A673 (cell line): ENCODE measurements around the gene STK40. TPM values are rescaled to one million over a fixed set of nuclear protein-coding genes. Genes with fewer than 3 reads are reported as not detected.

ENCODE experiments used
- BruUV-seq: library from RNA; stranded (reverse); fragments of 400-500 nt; replicated peaks from 2 replicates; lab custom pipeline; 2021; lab: Mats Ljungman, UMichigan
- CTCF ChIA-PET: fragments of 300-600 bp; sonication (Branson Sonifier 250); formaldehyde crosslinking; loops from one replicate; lab custom pipeline; 2022; ENCODE audit warnings: antibody characterized with exemption; lab: Charles Lee
- POLR2A ChIA-PET: fragments of 300-600 bp; sonication (Branson Sonifier 250); formaldehyde crosslinking; loops from one replicate; lab custom pipeline; 2022; ENCODE audit warnings: antibody characterized with exemption; ENCODE audit not compliant: low non-redundant PET; lab: Charles Lee
- DNase-seq: peaks from one replicate; pipeline ENCODE4 v3.0.0-alpha.2; 2015; ENCODE audit warnings: low spot score
- H3K27ac ChIP-seq: fragments of 200-600 bp; sonication (generic); 2 replicates; pipeline ENCODE4 v1.5.1; 2016; ENCODE audit warnings: mixed run types, low read depth, mild to moderate bottlenecking, mixed read lengths, antibody characterized with exemption, low read length; ENCODE audit not compliant: poor library complexity, severe bottlenecking
- H3K27me3 ChIP-seq: fragments of 200-600 bp; sonication (generic); replicated peaks from 2 replicates; pipeline ENCODE4 v1.6.1; 2017; ENCODE audit warnings: mixed run types, low read depth, mild to moderate bottlenecking, mixed read lengths, antibody characterized with exemption, low read length; ENCODE audit not compliant: insufficient read depth, poor library complexity
- H3K36me3 ChIP-seq: fragments of 200-600 bp; sonication (generic); 2 replicates; pipeline ENCODE4 v1.6.1; 2016; ENCODE audit warnings: mixed run types, mild to moderate bottlenecking, mixed read lengths, antibody characterized with exemption, low read length; ENCODE audit not compliant: insufficient read depth, poor library complexity, severe bottlenecking
- H3K4me1 ChIP-seq: fragments of 200-600 bp; sonication (generic); 2 replicates; pipeline ENCODE4 v1.6.1; 2017; ENCODE audit warnings: mixed run types, mild to moderate bottlenecking, mixed read lengths, antibody characterized with exemption, low read length; ENCODE audit not compliant: insufficient read depth, poor library complexity, severe bottlenecking
- H3K4me3 ChIP-seq: fragments of 200-600 bp; sonication (generic); 2 replicates; pipeline ENCODE4 v1.5.1; 2016; ENCODE audit warnings: low read depth, mixed run types, mild to moderate bottlenecking, mixed read lengths, low read length; ENCODE audit not compliant: poor library complexity, severe bottlenecking
- H3K9me3 ChIP-seq: fragments of 200-600 bp; sonication (generic); 2 replicates; pipeline ENCODE4 v1.6.1; 2016; ENCODE audit warnings: mixed run types, low read depth, mild to moderate bottlenecking, mixed read lengths, antibody characterized with exemption, low read length; ENCODE audit not compliant: poor library complexity, severe bottlenecking
- CTCF ChIP-seq: fragments of 300-800, 200-600 bp; sonication (generic); conservative IDR thresholded peaks from 2 replicates; pipeline ENCODE4 v1.5.1; 2017; ENCODE audit warnings: low read depth, mild to moderate bottlenecking, antibody characterized with exemption, low read length, moderate library complexity, mixed read lengths
- EZH2 ChIP-seq: fragments of 200-600 bp; sonication (generic); IDR thresholded peaks from 2 replicates; pipeline ENCODE4 v1.6.1; 2017; ENCODE audit warnings: borderline replicate concordance, low read depth, mild to moderate bottlenecking, mixed read lengths, antibody characterized with exemption, low read length; ENCODE audit not compliant: poor library complexity, severe bottlenecking
- intact Hi-C: fragments of 100-400 bp; cut with micrococcal nuclease; formaldehyde crosslinking; loops from one replicate; pipeline ENCODE4 v1.10.0; 2022; ENCODE audit not compliant: unreplicated experiment
- total RNA-seq: library from RNA; stranded (reverse); gene quantifications from 2 replicates; pipeline ENCODE4 v1.2.3, GENCODE V29; 2021

STK40 gene
- total RNA-seq, 1 experiment from 2014 or later, result 109 TPM

- peaks cover 4% of the 10 kb centered on the region for H3K4me1 ChIP-seq
- peak overlapping the region; percentile 37 for H3K27ac ChIP-seq
- TF ChIP-seq CTCF (no peak), EZH2 (no peak)
- no peaks in the 10 kb centered on the region for H3K9me3 ChIP-seq
- peaks cover 49% of the 10 kb centered on the region for H3K36me3 ChIP-seq
- no TSS peak for BruUV-seq
- CTCF ChIA-PET, result no interaction called here
- POLR2A ChIA-PET, result no interaction called here
- H3K27me3 ChIP-seq, result no peaks in the 10 kb centered on the region
- intact Hi-C loops, result no loop called here
- no peak overlapping the region for H3K4me3 ChIP-seq
- no peak for DNase-seq
Measured at GRCh38 chr1:36359911-36360550, 25.7 kb downstream of the STK40 start.

GRCh38 chr1:36359383-36359782, 26.3 kb downstream of the STK40 start:
- TF ChIP-seq CTCF (no peak), EZH2 (no peak)
- intact Hi-C loops, result no loop called here
- no peaks in the 10 kb centered on the region for H3K9me3 ChIP-seq
- no peaks in the 10 kb centered on the region for H3K27me3 ChIP-seq
- H3K4me3 ChIP-seq, result no peak overlapping the region
- peaks cover 3% of the 10 kb centered on the region for H3K4me1 ChIP-seq
- H3K36me3 ChIP-seq, result peaks cover 56% of the 10 kb centered on the region
- no TSS peak for BruUV-seq
- ChIA-PET POLR2A (no interaction called here), CTCF (no interaction called here)
- no peak for DNase-seq
- peak overlapping the region; percentile 37 for H3K27ac ChIP-seq

GRCh38 chr1:36358514-36359084, 27.1 kb downstream of the STK40 start:
- H3K36me3 ChIP-seq, result peaks cover 63% of the 10 kb centered on the region
- no peak for DNase-seq
- CTCF ChIA-PET, result interaction anchor here (1.2 kb wide), 1 partner anchor 8 kb away, joined by 3 read pairs; no protein-coding TSS in a partner anchor
- no peaks in the 10 kb centered on the region for H3K9me3 ChIP-seq
- TF ChIP-seq EZH2 (no peak), CTCF (no peak)
- no peak overlapping the region for H3K27ac ChIP-seq
- intact Hi-C loops, result no loop called here
- POLR2A ChIA-PET, result no interaction called here
- H3K4me3 ChIP-seq, result no peak overlapping the region
- H3K27me3 ChIP-seq, result no peaks in the 10 kb centered on the region
- no TSS peak for BruUV-seq
- peaks cover 3% of the 10 kb centered on the region for H3K4me1 ChIP-seq
